NOMO-1 treated with dmso at 0.1 percent for 144 hours (cell line): Measurements from ENCODE around the gene NFYA.

Experiments
- DNase-seq: peaks from one replicate; lab custom pipeline; 2025; ENCODE audit not compliant: unreplicated experiment; lab: John Stamatoyannopoulos, UW

NFYA gene

DNA sequence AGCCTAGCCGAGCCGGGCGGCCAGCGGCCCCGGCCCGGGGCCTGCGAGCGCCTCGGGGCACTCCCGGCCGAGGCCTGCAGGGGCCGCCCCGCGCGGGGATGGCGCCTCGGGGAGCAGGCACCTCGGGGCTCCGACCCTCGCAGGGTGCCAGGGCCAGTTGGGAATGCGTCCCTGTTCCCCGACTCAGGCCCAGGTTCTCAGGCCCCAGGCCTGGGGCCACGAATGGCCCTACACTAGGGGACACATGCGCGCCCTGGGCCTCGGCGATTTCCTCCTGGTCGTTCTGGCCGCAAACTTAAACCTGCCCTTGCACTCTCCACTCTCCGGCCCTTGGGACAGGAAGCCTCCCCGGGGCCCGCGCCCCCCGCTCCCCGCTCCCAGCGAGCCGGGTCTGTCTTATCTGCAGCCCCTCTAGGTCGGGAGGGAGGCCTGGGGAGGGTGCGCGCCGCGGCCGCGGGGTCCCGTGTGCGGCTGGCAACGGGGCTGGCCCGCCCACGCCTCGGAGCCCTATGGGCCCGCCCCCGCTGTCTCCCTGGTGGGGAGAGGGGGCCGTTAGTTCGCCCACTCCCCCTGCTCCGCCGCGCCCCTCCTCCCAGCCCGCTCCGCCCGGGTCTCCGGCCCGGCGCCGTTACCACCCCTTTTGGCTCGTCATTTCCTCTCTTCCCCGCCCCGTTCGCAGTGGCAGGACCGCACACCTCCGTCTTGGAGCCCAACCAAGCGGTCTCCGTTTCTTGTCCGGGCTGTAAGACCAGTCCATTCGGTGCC is 611 bp downstream of the NFYA start:
- DNase-seq = peak; percentile 63

DNA sequence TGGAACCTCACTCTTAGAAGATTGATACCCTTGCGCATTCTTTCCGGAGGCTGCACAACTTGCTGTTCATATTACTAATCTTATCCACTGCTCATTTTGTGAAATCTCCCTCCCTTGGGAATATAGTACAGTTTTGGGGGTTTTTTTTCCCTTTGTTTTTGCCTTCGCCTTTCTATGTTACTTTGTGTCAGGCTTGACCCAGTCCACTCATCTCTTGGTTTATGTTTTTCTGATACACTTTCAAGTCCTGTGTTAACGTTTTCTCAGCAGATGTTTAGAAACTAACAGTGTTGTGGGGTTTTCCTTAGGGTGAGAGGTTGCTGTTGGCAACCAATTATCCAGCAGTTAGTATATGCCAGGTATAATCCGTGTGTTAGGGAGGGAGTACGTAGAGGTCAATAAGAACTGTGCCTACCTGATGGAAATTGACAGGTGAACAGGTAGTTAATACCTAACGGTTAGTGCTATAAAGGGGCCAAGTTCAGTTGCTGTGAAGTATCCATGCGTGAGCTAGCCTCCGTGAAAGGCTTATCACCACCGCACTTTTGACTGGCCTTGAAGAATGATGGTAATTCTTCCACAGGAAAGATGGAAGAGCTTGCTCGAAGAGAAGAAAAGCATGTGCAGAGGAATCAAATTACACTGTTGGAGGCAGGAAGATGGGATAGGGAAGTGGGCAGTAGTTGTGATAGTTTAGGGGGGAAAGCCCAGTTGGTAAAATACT is 1.4 kb downstream of the NFYA start:
- no peak for DNase-seq

DNA sequence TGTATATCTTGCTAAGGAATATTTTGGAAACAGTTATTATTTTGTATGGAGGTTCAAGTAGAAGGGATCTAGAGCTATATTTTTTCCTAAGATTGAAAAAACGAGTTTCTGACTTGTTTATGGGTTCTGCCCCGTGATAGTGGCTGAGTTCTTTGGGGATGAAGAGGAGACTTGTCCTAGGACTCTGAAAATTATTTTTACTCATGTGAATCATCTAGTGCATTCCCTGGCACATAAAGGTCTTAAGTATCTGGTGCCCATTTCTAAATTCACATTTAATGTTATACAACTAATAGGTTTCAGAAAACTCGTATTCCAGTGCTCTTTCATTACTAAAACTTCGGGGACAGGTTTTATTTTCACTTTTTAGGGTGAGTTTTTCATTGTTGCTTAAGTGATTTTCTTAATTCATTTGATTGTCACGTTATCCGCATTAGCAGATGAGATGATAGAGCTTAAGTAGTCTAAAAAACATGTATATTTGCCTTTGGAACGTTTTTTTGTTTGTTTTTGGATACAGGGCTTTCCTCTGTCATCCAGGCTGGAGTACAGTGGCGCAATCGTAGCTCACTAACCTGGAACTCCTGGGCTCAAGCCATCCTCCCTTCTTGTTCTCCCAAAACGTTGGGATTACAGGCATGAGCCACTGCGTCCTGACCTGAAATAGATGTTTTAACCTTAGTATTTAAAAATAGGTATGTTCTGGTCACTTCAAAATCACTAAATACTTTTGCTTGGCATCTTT is 2.1 kb downstream of the NFYA start:
- DNase-seq = no peak

DNA sequence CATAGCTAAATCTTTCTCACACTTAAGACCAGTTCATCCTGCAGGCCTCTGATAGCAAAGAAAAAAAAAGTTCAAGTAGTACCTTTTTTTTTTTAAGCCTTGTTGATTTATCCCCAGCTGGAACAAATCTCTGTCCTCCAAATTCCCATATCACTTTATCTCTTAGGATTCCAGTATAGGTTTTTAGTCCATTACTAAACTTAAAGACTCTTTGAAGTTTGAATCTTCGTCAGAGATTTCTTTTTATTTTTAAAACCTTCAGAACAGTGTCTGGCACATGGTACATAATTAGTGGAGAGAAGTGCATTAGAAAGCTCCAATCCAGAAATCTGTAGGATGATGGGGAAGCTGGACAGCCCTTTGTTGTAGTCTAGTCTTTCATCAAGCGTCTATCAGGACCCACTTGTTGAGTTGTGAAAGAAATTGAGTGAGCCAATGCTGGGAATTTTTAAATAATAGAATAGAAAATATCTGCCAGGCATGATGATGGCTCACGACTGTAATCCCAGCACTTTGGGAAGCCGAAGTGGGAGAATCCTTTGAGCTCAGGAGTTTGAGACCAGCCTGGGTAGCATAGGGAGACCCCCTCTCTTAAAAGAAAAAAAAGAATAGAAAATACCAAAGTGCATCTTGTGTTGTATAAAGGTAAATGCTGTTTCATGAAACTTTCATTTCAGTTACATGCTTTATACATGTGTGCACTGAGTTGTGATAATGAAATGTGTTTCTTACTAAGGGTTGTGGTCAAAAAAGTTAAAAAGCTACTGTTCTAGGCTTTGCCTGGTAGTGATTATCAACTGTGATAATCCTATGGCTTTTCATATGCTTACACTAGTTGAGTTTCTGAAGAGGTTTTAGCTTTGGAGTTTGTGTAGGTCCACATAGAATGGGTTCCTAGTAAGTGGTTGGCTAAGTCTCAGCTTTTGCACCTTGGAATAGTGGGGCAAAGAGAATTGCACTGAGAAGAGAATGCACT is 3.2 kb downstream of the NFYA start:
- no peak for DNase-seq

DNA sequence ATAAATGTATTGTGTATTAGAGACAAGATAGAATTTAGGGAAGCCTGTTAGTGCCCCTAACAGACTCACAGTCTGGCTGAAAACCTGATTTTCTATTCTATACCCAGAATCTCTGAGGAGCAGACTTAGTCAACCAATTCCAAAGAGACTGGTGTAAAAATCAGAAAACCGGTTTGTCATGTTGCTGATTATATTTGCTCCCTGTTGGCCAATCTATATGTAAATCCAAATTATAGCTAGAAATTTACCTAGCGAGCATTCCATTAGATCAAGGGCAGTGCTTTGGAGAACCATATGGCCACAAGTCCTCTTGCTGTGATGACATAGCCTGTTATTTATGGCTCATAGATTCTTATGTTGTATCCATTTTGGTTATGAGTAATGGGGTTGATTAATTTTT is 4.8 kb downstream of the NFYA start:
- DNase-seq = no peak

DNA sequence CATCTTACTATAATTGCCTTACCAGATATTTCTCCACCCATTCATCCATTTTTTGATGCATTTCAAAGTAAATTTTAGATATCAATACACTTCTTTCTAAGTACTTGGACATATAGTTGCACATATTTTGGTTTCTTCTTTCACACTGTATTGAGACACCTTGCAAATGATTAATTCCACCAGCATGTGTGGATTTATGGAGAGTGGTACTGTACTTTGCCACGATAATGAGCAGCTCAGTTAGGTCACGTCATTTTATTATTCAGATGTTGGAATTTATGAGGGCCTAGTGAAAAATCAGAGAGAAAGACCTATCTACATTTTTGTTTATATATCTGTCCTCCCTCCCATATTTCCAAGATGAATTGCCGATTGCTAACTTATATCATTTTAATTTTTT is 5.3 kb downstream of the NFYA start:
- DNase-seq = no peak

DNA sequence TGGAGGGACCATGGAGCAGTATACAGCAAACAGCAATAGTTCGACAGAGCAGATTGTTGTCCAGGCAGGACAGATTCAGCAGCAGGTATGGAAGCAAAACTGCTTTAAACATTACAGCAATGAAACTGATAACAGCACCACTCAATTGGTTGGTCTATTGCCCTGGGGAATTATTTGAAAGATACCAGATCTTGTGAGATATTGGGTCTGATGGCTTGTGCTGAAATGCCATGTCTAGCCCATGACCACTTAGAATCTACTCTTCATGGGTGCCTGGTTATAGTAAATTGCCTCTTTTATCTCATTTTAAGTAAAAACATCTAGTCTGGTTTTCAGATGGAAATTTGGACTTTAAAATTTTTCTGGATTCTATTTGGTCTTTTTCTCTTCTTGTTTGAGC is 6.3 kb downstream of the NFYA start:
- DNase-seq = no peak

DNA sequence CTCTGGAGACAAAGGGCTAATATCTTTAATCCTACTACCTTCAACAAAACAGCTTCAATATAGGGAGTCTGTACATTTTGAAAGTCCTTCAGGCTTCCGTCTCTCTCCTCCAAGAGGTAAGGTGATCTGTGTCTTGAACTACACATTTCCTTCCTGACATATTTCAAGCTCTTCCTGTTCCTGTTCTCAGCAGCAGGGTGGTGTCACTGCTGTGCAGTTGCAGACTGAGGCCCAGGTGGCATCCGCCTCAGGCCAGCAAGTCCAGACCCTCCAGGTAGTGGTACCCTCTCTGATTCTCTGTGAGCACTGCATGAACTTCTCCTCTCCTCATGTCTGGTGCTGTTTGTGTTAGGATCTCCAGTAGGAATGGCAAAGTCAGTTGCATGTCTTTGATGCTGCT is 7.8 kb downstream of the NFYA start:
- no peak for DNase-seq

DNA sequence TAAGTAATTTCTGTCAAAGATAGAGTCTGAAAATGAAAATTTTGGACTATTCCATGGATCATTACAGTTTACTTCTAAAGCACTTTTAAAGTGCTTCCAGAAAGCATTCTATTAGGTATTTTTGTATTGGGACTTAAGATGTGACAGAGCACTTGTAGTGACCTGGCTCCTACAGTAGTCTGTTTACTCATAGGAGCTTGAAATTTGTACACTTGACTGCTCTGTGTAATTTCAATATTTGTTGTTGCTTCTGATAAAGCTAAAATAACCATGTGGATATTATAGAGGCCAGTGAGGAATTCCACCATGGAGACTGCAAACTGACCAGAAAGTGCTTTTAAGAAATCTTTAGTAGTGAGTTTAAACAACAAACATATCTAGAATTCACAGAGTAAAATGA is 10.3 kb downstream of the NFYA start:
- no peak for DNase-seq

DNA sequence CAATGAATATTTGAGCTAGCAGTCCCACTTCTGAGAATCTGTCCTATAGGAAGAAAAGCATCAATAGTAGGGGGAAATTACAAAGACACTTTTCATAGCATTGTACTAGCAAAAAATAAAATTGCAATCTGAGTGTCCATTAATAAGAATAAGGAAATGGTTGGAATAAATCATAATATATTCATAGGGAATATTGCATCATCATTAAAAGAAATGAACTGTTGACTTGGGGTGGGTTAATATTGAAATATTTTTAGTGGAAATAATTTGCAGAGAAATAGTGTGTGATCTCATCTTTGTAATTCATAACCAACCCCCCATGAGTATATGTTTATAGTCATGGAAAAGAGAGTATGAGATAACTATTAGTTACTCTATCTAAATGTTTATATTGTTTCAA is 12.4 kb downstream of the NFYA start:
- DNase-seq = no peak

DNA sequence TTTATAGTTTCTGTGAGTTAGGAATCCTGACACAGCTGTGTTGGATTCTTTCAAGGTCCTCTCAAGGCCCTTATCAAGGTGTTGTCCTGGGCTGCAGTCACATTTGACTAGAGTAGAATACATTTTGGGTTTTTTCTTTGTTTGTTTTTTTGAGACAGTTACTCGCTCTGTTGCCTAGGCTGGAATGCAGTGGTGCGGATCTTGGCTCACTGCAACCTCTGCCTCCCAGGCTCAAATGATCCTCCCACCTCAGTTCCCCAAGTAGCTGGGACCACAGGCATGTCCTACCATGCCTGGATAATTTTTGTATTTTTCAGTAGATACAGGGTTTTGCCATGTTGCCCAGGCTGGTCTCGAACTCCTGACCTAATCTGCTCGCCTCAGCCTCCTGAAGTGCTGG is 15.7 kb downstream of the NFYA start:
- no peak for DNase-seq

DNA sequence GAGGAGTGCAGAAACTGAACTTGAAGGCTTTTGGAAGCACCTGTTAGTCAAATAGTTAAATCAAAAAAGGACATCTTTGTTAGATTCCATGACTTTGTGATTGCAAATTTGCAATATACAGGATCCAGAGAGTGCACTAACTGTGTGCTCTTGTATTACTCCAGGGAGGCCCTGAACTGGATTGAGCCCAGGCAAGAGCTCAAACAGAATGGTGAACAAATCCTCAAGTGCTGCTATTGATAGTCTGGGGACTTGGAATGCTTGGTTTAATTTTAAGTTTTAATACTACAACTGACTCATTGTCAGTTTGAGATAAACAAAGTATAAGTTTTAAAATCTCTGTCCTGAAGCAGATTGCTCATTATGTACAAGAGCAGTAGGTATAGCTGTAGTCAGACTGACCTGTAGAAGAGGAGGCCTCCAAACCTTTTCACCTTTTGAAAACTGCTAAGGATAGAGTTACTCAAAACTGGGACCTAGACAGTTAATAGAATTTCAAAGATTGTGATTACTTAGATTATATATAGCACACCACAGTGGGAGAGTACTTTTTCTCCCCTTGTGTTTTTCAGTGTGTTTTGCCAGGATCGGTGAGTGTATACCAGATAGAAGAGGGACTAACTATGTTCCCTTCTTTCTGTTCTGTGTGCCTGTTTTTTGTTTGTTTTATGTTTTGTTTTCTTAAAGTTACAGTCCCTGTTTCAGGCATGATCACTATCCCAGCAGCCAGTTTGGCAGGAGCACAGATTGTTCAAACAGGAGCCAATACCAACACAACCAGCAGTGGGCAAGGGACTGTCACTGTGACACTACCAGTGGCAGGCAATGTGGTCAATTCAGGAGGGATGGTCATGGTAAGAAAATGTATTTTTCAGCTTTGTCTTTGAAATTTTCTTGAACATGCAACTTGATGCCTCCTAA is 18.3 kb downstream of the NFYA start:
- no peak for DNase-seq

DNA sequence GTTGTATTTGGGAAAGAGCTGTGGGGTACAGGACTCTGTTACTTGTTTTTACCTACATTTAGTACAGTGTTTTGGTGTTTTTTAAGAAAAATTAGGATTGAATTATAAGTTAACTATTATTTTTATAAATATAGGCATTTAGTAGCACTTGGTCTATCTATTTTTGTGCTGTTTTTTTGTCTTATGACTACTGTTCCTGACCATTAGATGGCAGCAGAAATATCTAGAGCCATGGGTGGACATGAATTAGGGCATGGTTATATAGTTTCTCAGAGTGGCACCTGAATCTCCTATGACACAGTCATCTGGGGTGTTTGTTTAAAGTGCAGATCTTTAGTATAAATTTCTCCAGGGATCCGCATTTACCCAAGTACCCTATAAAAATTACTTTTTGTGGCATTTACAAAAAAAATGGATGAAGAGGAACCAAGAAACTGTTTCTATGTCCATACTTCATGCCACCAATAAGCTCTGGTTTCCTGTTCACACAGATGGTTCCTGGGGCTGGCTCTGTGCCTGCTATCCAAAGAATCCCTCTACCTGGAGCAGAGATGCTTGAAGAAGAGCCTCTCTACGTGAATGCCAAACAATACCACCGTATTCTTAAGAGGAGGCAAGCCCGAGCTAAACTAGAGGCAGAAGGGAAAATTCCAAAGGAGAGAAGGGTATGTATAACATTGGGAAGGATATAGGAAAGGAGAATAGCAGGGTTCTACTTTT is 19.8 kb downstream of the NFYA start:
- DNase-seq = no peak

DNA sequence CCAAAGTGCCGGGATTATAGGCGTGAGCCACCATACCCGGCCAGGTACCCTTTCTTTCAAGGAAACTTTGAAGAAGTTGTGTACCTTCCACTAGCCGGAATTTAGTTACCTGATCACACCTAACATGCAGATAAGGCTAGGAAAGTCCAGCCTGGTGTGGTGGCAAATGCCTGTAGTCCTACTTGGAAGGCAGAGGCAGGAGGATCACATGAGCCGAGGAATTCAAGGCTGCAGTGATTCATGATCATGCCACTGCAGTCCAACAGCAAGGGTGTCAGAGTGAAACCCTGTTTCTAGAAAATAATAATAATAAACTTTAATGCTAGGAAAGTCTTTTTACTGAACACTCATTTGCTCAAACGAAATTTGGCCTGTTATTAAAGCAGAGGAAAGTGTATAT is 21.0 kb downstream of the NFYA start:
- no peak for DNase-seq

DNA sequence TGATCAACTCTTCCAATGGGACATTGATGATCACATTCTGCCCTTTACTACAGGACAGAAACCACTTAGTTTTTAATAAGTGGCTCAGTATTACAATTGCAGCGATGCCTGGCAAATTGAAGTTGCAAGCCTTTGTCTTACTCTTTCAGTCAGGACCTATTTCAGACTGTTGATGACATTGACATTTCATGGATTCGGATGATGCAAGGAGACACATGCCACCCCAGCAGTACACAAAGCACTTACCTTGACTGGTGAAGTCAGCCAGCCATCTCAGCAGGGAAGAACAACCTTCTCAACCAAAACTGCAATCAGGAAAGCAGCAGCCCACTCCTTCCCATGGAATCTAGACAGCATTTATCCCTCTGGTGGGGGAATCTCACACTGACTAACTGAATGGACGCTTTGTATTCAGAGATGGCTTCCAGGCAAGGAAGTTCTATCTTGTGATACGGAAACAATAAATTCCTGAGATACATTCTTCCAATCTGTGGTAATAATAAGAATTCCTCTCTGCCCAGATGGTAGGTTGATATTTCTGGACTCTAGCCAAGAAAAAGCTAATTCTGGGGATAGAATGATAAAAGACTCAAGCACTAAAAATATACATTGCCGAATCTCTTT is 24.8 kb downstream of the NFYA start:
- DNase-seq = no peak

DNA sequence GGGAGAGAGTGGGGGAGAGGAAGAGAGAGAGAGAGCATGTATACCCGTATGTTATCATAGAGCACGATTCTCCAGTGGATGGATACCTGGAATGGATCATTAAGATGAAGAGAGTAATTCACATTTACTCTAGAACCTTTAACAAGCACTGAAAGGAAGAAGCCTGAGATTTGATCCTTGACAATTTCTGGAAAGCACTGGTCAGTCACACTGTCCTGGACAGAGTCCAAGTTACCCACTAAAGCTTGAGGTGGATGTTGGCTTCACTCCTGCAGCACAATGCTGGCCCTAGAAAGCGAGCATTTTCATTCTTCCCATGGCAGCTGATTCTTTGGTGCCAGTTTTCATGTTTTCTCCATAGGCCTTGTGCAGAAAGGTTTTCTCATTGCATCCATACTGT is 25.6 kb downstream of the NFYA start:
- no peak for DNase-seq

DNA sequence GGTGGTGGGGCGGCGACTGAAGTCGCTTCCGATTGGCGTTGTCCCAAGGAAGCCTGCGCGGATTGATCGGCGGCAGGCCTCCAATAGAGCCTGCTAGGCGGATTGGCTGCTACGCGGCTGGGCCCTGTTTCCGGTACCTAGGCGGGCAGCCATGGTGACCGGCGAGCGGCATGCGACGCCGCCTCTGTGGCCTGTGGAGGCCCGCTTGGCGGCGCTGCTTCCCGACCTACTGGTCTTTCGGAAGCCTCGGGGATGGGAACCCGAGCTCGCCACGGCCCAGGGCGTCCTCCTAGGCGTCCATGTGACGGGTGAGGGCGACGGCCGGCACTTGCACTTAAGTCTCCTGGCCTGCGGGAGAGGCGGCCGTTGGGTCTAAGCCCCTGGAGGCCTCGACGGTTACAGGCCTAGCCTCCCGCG is 28.1 kb downstream of the NFYA start:
- DNase-seq = no peak

DNA sequence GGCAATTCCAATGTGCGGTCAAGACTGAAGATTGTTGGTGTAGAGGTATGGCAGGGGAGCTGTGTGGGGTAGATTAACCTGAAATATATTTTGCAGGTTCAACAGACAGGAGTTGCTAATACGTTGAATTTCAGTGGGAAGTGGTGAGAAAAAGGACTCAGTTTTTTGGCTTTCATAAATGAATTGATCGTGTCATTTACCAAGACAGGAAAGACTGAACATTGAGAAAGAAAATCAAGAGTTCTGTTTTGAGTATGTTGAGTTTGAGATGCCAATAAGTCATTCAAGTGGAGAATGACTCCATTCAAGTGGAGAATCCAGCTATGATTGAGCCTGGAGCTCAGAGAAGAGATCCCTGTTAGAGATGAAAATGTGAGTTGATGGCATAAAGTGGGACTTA is 31.1 kb downstream of the NFYA start:
- DNase-seq = no peak

DNA sequence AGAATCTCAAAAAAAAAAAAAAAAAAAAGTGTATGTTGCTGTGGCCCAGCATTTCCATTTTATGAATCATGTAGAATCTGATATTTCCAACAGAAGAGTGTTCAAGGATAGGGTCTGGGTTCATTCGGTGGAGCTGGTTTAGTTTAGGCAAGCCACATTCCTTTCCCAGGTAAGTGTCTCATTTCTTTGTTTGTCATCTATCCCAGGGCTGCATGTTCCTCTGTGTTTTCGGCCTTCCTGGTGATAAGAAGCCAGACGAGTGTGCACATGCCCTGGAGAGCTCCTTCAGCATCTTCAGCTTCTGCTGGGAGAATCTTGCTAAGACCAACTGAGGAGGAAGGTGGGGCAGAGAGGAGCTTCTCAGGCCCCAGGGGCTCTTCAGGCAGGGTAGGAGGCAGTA is 38.2 kb downstream of the NFYA start:
- DNase-seq = no peak
